GM12865 (cell line): ENCODE data around the gene SMC1A.
A peak's percentile ranks its signal among the peaks of the same experiment; 100 is the strongest.
"Not testable (repeated sequence)": the region's sequence is repeated elsewhere in the genome, so short reads cannot be mapped to it uniquely, and the experiment has no call there.

Source experiments
- DNase-seq: peaks from one replicate; pipeline ENCODE4 v3.0.0; 2010; ENCODE audit warnings: low read depth
- H3K4me3 ChIP-seq: 2 replicates; pipeline ENCODE4 v1.5.1; 2011; ENCODE audit warnings: mild to moderate bottlenecking, low read depth, low read length, control low read depth
- CTCF ChIP-seq: IDR thresholded peaks from 2 replicates; pipeline ENCODE4 v1.5.1; 2011; ENCODE audit warnings: low read length, control low read depth, low read depth, inconsistent platforms; ENCODE audit not compliant: insufficient read depth; ENCODE audit errors: missing control alignments

SMC1A gene

GRCh38 chrX:53422086-53422860 lies at the start of gene SMC1A:
SMC1A (minus strand) TSS chrX:53422654; CDS start chrX:53422600, 54 bp downstream.
- no peak for TF ChIP-seq CTCF
- DNase-seq, result peak; percentile 97
- H3K4me3 ChIP-seq, result peak within 1 kb of the TSS; percentile 70

- H3K4me3 ChIP-seq, result no peak overlapping the region
- no peak for TF ChIP-seq CTCF
- DNase-seq, result no peak
Observed at GRCh38 chrX:53471346-53471745, 48.9 kb upstream of the SMC1A start.

GRCh38 chrX:53468659-53469058 lies 46.2 kb upstream of the SMC1A start:
- not testable (repeated sequence) for DNase-seq, H3K4me3 ChIP-seq

GRCh38 chrX:53458082-53458481 lies 35.6 kb upstream of the SMC1A start:
- no peak for DNase-seq
- no peak for TF ChIP-seq CTCF
- no peak overlapping the region for H3K4me3 ChIP-seq

GRCh38 chrX:53456254-53456653 lies 33.8 kb upstream of the SMC1A start:
- TF ChIP-seq CTCF, result no peak
- H3K4me3 ChIP-seq, result no peak overlapping the region
- DNase-seq, result no peak

GRCh38 chrX:53452812-53453211 lies 30.4 kb upstream of the SMC1A start:
- DNase-seq, result no peak
- TF ChIP-seq CTCF, result no peak
- no peak overlapping the region for H3K4me3 ChIP-seq

- no peak for TF ChIP-seq CTCF
- H3K4me3 ChIP-seq, result no peak overlapping the region
- DNase-seq, result no peak
Observed at GRCh38 chrX:53449632-53450031, 27.2 kb upstream of the SMC1A start.
